Endothelial cell (in vitro differentiated cells): Measurements from ENCODE around the gene ALKBH5. TPM values are rescaled to one million over a fixed set of nuclear protein-coding genes. Genes with fewer than 3 reads are reported as not detected.
A peak's percentile ranks its signal among the peaks of the same experiment; 100 is the strongest.
"Not testable (repeated sequence)": the region's sequence is repeated elsewhere in the genome, so short reads cannot be mapped to it uniquely, and the experiment has no call there.

Source experiments
- DNase-seq: peaks from one replicate; pipeline ENCODE4 v3.0.0; 2021; ENCODE audit warnings: low spot score
- H3K27ac Mint-ChIP-seq: one replicate; pipeline ENCODE4 v1.8.0; 2021; ENCODE audit warnings: mixed read lengths, inconsistent platforms; ENCODE audit not compliant: unreplicated experiment
- H3K27me3 Mint-ChIP-seq: one replicate; pipeline ENCODE4 v1.8.0; 2021; ENCODE audit warnings: mild to moderate bottlenecking, moderate library complexity, mixed read lengths, inconsistent platforms; ENCODE audit not compliant: unreplicated experiment
- H3K36me3 Mint-ChIP-seq: one replicate; pipeline ENCODE4 v1.8.0; 2021; ENCODE audit warnings: mild to moderate bottlenecking, low read depth, mixed read lengths, inconsistent platforms; ENCODE audit not compliant: unreplicated experiment
- H3K4me1 Mint-ChIP-seq: one replicate; pipeline ENCODE4 v1.8.0; 2021; ENCODE audit warnings: mild to moderate bottlenecking, mixed read lengths, inconsistent platforms; ENCODE audit not compliant: unreplicated experiment
- H3K4me3 Mint-ChIP-seq: one replicate; pipeline ENCODE4 v1.8.0; 2021; ENCODE audit warnings: mild to moderate bottlenecking, mixed read lengths, inconsistent platforms; ENCODE audit not compliant: unreplicated experiment
- H3K9me3 Mint-ChIP-seq: one replicate; pipeline ENCODE4 v1.8.0; 2021; ENCODE audit warnings: mixed read lengths, inconsistent platforms; ENCODE audit not compliant: unreplicated experiment
- CTCF ChIP-seq: fragments of 200-600 bp; sonication (generic); IDR thresholded peaks from one replicate; pipeline ENCODE4 v1.5.0; 2021; ENCODE audit warnings: antibody characterized with exemption; ENCODE audit not compliant: unreplicated experiment
- total RNA-seq: library from RNA; stranded (reverse); fragmentation: NEBNext Ultra II Directional; extraction: Animal tissue kit (Norgen Biotek cat#: 25700); gene quantifications from one replicate; pipeline ENCODE4 v1.2.1, GENCODE V29; 2021; ENCODE audit not compliant: unreplicated experiment

The ALKBH5 gene
- total RNA-seq, 1 donor from 2014 or later = 55.3 TPM

- no peak overlapping the region for H3K27ac Mint-ChIP-seq
- no peaks in the 10 kb centered on the region for H3K9me3 Mint-ChIP-seq
- H3K27me3 Mint-ChIP-seq = peaks cover 5% of the 10 kb centered on the region
- peaks cover 27% of the 10 kb centered on the region for H3K36me3 Mint-ChIP-seq
- no peaks in the 10 kb centered on the region for H3K4me1 Mint-ChIP-seq
- TF ChIP-seq CTCF = no peak
- DNase-seq = no peak
- no peak overlapping the region for H3K4me3 Mint-ChIP-seq
Observed at GRCh38 chr17:18208092-18208491, 24.5 kb downstream of the ALKBH5 start.

GRCh38 chr17:18213666-18214270, 30.1 kb downstream of the ALKBH5 start:
- Mint-ChIP-seq H3K36me3 (peaks cover 6% of the 10 kb centered on the region), H3K4me1 (no peaks in the 10 kb centered on the region), H3K27ac (no peak overlapping the region), H3K9me3 (no peaks in the 10 kb centered on the region), H3K4me3 (no peak overlapping the region), H3K27me3 (no peaks in the 10 kb centered on the region)
- TF ChIP-seq CTCF = no peak
- no peak for DNase-seq

- H3K9me3 Mint-ChIP-seq = not testable (repeated sequence)
Observed at GRCh38 chr17:18216906-18217305, 33.3 kb downstream of the ALKBH5 start.

GRCh38 chr17:18217412-18218015, 33.9 kb downstream of the ALKBH5 start:
- Mint-ChIP-seq H3K9me3 (no peaks in the 10 kb centered on the region), H3K36me3 (no peaks in the 10 kb centered on the region), H3K27ac (no peak overlapping the region), H3K27me3 (no peaks in the 10 kb centered on the region), H3K4me3 (no peak overlapping the region), H3K4me1 (no peaks in the 10 kb centered on the region)
- TF ChIP-seq CTCF = peak; percentile 74
- peak; percentile 88 for DNase-seq

More at GRCh38 chr17:18216906-18217305, 33.3 kb downstream of the ALKBH5 start:
- not testable (repeated sequence) for DNase-seq, H3K4me3 Mint-ChIP-seq, H3K36me3 Mint-ChIP-seq, H3K27ac Mint-ChIP-seq, H3K4me1 Mint-ChIP-seq, H3K27me3 Mint-ChIP-seq

- no peak for TF ChIP-seq CTCF
- no peaks in the 10 kb centered on the region for H3K36me3 Mint-ChIP-seq
- H3K27ac Mint-ChIP-seq = peak overlapping the region; percentile 31
- no peak overlapping the region for H3K4me3 Mint-ChIP-seq
- H3K4me1 Mint-ChIP-seq = no peaks in the 10 kb centered on the region
- no peak for DNase-seq
- H3K27me3 Mint-ChIP-seq = peaks cover 4% of the 10 kb centered on the region
- H3K9me3 Mint-ChIP-seq = no peaks in the 10 kb centered on the region
Observed at GRCh38 chr17:18218756-18219415, 35.3 kb downstream of the ALKBH5 start.
